ENCODE data around the gene VSTM1.

Gene VSTM1

GRCh38 chr19:54063350-54064116 lies at the start of gene VSTM1:
Gene VSTM1 (minus strand): TSS chr19:54063897. CDS start chr19:54063777, 120 bp downstream.
- TF ChIP-seq CTCF (IDR thresholded peaks at IDR 0.05; ENCODE audit: low read depth, low read length) = no peak

GRCh38 chr19:54109651-54110050 lies 46.0 kb upstream of the VSTM1 start:
- DNase-seq (ENCODE audit: low read depth, low spot score) = no peak
- in situ Hi-C loops (cut with HindIII; ENCODE audit: low sequenced_read_pairs) = no loop called here
- no peak overlapping the region for H3K4me3 ChIP-seq (ENCODE audit: low read depth, low read length)
- no peak for TF ChIP-seq CTCF (IDR thresholded peaks at IDR 0.05; ENCODE audit: low read depth, low read length)

More at GRCh38 chr19:54063350-54064116, at the start of gene VSTM1:
- no peak for DNase-seq (ENCODE audit: low read depth, low spot score)
- no peak within 1 kb of the TSS for H3K4me3 ChIP-seq (ENCODE audit: low read depth, low read length)
- in situ Hi-C loops (cut with HindIII; ENCODE audit: low sequenced_read_pairs) = no loop called here

- no peak for DNase-seq (ENCODE audit: low read depth, low spot score)
- TF ChIP-seq CTCF (IDR thresholded peaks at IDR 0.05; ENCODE audit: low read depth, low read length) = no peak
Measured at GRCh38 chr19:54108496-54108895, 44.8 kb upstream of the VSTM1 start.

GRCh38 chr19:54107876-54108490 lies 44.3 kb upstream of the VSTM1 start:
- no peak overlapping the region for H3K4me3 ChIP-seq (ENCODE audit: low read depth, low read length)
- DNase-seq (ENCODE audit: low read depth, low spot score) = no peak
- no peak for TF ChIP-seq CTCF (IDR thresholded peaks at IDR 0.05; ENCODE audit: low read depth, low read length)
- in situ Hi-C loops (cut with HindIII; ENCODE audit: low sequenced_read_pairs) = no loop called here

More at GRCh38 chr19:54108496-54108895, 44.8 kb upstream of the VSTM1 start:
- no peak overlapping the region for H3K4me3 ChIP-seq (ENCODE audit: low read depth, low read length)
- in situ Hi-C loops (cut with HindIII; ENCODE audit: low sequenced_read_pairs) = no loop called here

GRCh38 chr19:54106716-54107115 lies 43.0 kb upstream of the VSTM1 start:
- no peak for DNase-seq (ENCODE audit: low read depth, low spot score)
- H3K4me3 ChIP-seq (ENCODE audit: low read depth, low read length) = no peak overlapping the region
- TF ChIP-seq CTCF (IDR thresholded peaks at IDR 0.05; ENCODE audit: low read depth, low read length) = no peak
- in situ Hi-C loops (cut with HindIII; ENCODE audit: low sequenced_read_pairs) = no loop called here

- TF ChIP-seq CTCF (IDR thresholded peaks at IDR 0.05; ENCODE audit: low read depth, low read length) = no peak
- H3K4me3 ChIP-seq (ENCODE audit: low read depth, low read length) = no peak overlapping the region
- DNase-seq (ENCODE audit: low read depth, low spot score) = no peak
- in situ Hi-C loops (cut with HindIII; ENCODE audit: low sequenced_read_pairs) = no loop called here
Measured at GRCh38 chr19:54105796-54106195, 42.1 kb upstream of the VSTM1 start.

Measured in astrocyte of the spinal cord (primary cell).